Hematopoietic multipotent progenitor cell treated with erythropoietin and hydrocortisone succinate and interleukin-3 and kit ligand, for 8 days (in vitro differentiated cells): ENCODE results near the gene PARP3.

Source experiments
- DNase-seq: peaks from one replicate; pipeline ENCODE4 v3.0.0-alpha.2; 2015

The PARP3 gene

GRCh38 chr3:51934139-51934850, 7.9 kb upstream of the PARP3 start:
- no peak for DNase-seq

- no peak for DNase-seq
These were observed 6.9 kb upstream of the PARP3 start for GRCh38 chr3:51934991-51935885.

GRCh38 chr3:51935886-51936755, 6.0 kb upstream of the PARP3 start:
- DNase-seq: no peak

- DNase-seq: no peak
These were observed 5.1 kb upstream of the PARP3 start for GRCh38 chr3:51937014-51937413.

GRCh38 chr3:51937611-51938450, 4.3 kb upstream of the PARP3 start:
- DNase-seq: no peak

GRCh38 chr3:51938780-51939425, 3.3 kb upstream of the PARP3 start:
- DNase-seq: no peak

- no peak for DNase-seq
These were observed 1.3 kb upstream of the PARP3 start for GRCh38 chr3:51940648-51941462.

GRCh38 chr3:51941463-51941797, 733 bp upstream of the PARP3 start:
- DNase-seq: no peak

GRCh38 chr3:51942603-51943450, 664 bp downstream of the PARP3 start:
- peak; percentile 67 for DNase-seq

- DNase-seq: no peak
These were observed 1.6 kb downstream of the PARP3 start for GRCh38 chr3:51943451-51944391.

GRCh38 chr3:51944451-51945021, 2.4 kb downstream of the PARP3 start:
- DNase-seq: no peak

- DNase-seq: no peak
These were observed 3.1 kb downstream of the PARP3 start for GRCh38 chr3:51945031-51945840.

- no peak for DNase-seq
These were observed 4.0 kb downstream of the PARP3 start for GRCh38 chr3:51945926-51946705.

- no peak for DNase-seq
These were observed 4.6 kb downstream of the PARP3 start for GRCh38 chr3:51946796-51947195.

- no peak for DNase-seq
These were observed 5.2 kb downstream of the PARP3 start for GRCh38 chr3:51947215-51947900.

- no peak for DNase-seq
These were observed 5.9 kb downstream of the PARP3 start for GRCh38 chr3:51948016-51948580.
